Kidney epithelial cell (primary cell): ENCODE measurements around the gene LCP2. TPM values are rescaled to one million over a fixed set of nuclear protein-coding genes. Genes with fewer than 3 reads are reported as not detected.

Source experiments
- DNase-seq: peaks from one replicate; pipeline ENCODE4 v3.0.0-alpha.2; 2010; ENCODE audit warnings: low read depth
- H3K27me3 ChIP-seq: 2 replicates; pipeline ENCODE4 v1.6.0; 2011; ENCODE audit warnings: low read length; ENCODE audit not compliant: control insufficient read depth, insufficient read depth
- H3K36me3 ChIP-seq: 2 replicates; pipeline ENCODE4 v1.5.1; 2011; ENCODE audit warnings: low read length; ENCODE audit not compliant: control insufficient read depth, insufficient read depth
- H3K4me3 ChIP-seq: 2 replicates; pipeline ENCODE4 v1.5.1; 2011; ENCODE audit warnings: low read depth, mild to moderate bottlenecking, control low read depth, low read length
- total RNA-seq: library from RNA; depleted of rRNA; stranded (reverse); fragments of >200 nt; gene quantifications from 2 replicates; pipeline ENCODE4 v1.2.3, GENCODE V29; 2015
- TF ChIP-seq, protein P1 (sequence below): IDR thresholded peaks from 2 replicates; pipeline ENCODE4 v1.5.1; 2011; ENCODE audit warnings: mild to moderate bottlenecking, moderate library complexity, low read length, control low read depth, inconsistent platforms; ENCODE audit not compliant: insufficient read depth, poor library complexity, severe bottlenecking

The LCP2 gene
- total RNA-seq, 1 donor from 2014 or later = 0.13 TPM

DNA sequence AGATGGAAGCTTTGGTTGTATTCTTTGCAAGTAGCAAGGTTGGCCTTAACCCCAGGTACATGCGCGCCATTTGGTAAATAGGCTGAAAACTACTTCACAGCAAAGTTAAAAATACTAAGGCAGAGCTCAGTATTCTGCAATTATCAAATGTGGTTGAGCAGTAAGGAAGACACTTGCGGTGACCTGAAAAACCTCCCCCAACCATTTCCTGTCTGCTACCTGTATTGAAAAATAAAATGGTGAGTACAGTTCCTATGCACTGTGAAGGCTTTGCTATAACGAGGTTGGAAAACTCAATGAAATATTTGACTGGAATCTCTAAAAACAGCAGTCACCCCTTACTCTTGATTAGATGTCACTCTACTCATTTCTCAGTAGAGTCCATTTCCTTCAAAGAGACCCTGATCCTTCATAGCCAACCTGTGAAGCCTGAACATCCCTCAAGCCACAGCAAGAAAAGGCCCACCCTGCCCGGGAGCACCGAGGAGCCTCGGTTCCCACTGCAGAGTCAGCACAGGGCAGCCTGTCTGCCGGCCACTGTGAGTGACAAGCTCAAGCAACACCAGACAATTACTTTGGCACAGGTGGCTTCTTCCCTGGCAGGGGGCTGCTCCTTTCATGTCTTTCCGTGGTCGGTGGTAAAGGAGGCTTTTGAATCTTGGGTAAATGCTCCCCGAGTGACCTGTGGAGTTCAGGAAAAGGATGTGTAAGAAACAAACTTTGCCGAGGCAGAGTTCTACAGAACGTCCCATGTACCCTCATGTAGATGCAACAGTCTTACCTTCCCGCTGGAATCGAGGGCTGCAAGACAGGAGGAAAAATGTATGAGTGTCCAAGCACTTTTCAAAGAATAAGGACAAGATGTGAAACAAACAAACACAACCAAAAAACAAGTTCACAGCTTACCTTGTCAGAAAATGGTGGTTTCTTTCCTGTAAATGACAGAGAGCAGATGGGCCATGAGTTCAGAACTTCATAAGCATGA, 35.2 kb downstream of the LCP2 start:
- TF ChIP-seq, protein P1, sequence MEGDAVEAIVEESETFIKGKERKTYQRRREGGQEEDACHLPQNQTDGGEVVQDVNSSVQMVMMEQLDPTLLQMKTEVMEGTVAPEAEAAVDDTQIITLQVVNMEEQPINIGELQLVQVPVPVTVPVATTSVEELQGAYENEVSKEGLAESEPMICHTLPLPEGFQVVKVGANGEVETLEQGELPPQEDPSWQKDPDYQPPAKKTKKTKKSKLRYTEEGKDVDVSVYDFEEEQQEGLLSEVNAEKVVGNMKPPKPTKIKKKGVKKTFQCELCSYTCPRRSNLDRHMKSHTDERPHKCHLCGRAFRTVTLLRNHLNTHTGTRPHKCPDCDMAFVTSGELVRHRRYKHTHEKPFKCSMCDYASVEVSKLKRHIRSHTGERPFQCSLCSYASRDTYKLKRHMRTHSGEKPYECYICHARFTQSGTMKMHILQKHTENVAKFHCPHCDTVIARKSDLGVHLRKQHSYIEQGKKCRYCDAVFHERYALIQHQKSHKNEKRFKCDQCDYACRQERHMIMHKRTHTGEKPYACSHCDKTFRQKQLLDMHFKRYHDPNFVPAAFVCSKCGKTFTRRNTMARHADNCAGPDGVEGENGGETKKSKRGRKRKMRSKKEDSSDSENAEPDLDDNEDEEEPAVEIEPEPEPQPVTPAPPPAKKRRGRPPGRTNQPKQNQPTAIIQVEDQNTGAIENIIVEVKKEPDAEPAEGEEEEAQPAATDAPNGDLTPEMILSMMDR = no peak
- no peak for DNase-seq
- Histone ChIP-seq H3K4me3 (no peak overlapping the region), H3K27me3 (peaks cover 13% of the 10 kb centered on the region), H3K36me3 (no peaks in the 10 kb centered on the region)

DNA sequence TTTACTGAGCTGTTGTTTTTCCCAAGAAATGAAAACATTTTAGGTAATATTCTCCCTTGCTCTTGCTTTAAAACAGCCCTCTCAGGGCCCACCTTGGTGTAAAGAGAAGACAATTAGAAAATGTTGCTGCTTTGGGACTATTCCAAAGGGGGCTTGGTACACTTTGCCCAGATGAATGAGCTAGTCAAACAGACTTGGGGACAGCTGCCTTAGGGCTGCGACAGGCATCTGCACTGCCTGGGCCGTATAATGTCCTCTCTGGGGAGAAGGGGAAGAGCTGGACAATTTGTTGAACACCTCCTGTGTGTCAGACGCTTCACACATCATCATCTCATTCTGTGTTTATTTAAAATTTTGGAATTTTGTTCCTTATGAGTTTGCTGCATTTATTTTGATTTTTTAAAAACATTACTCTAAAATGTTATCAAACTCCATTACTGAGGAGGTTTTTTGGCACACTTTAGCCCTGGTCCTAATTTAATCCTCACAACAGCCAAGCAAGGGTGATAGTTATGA, 36.0 kb downstream of the LCP2 start:
- DNase-seq = no peak
- Histone ChIP-seq H3K4me3 (no peak overlapping the region), H3K36me3 (no peaks in the 10 kb centered on the region), H3K27me3 (peaks cover 6% of the 10 kb centered on the region)
- TF ChIP-seq, protein P1 = no peak

DNA sequence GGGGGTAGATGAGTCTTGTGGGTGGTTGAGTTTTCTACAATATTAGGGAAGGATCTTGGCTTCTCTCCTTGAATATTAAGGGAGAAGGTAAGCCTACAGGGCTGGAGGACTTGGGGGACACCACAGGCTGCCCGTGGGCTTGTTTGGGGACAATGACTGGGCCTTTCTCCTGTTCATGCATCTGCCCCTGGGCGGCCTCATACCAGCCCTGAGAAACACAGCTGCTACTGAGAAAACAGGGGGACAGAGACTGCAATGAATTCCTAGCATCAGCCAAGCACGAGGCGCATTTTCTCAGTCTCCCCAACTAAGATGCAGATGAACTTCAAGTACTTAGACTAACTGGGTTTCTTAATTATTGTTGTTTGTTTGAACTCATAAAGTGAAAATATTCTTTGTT, 40.2 kb downstream of the LCP2 start:
- H3K4me3 ChIP-seq = no peak overlapping the region
- H3K27me3 ChIP-seq = no peaks in the 10 kb centered on the region
- H3K36me3 ChIP-seq = no peaks in the 10 kb centered on the region
- no peak for DNase-seq
- TF ChIP-seq, protein P1 = no peak

DNA sequence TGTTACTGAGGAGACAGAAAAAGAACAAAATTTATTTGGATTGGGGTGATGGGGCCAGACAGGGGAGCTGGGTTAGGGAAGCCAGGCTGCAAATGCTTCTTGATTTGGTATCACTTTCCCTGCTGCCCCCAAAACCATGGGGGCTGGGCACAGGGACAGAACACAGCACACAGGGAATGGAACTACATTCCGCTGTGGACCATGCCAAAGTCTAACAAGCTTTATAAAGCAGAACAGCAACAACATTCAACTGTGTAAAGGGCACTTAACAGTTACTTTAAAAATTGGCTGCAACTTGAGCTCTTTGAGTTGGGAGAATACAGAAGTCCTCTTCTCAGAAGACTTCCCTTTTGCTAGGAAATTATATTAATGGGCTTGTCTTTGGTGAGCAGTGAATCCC, 41.0 kb downstream of the LCP2 start:
- Histone ChIP-seq H3K4me3 (no peak overlapping the region), H3K27me3 (no peaks in the 10 kb centered on the region), H3K36me3 (no peaks in the 10 kb centered on the region)
- TF ChIP-seq, protein P1 = no peak
- DNase-seq = no peak

DNA sequence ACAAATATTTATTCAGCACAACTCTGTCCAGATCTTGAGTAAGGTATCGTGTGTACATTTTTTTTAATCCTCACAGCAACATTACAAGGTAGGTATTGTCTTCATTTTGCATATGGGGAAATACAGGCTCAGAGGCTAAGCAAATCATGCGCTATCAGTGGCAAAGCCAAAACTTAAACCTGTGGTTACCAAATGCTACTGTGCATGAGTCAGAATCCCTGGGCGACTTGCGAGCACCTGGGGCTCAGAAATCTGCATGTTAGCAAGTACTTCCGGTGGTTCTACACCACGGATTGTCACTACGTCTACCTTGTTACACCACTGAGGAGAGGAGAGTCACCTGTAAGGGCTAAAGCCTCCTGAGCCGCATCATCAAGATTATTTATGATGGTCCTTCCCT, 43.5 kb downstream of the LCP2 start:
- peak; percentile 7 for DNase-seq
- Histone ChIP-seq H3K27me3 (no peaks in the 10 kb centered on the region), H3K4me3 (no peak overlapping the region), H3K36me3 (no peaks in the 10 kb centered on the region)
- TF ChIP-seq, protein P1 = no peak
